Measurements from ENCODE around the gene EML3. TPM values are rescaled to one million over a fixed set of nuclear protein-coding genes. Genes with fewer than 3 reads are reported as not detected.

The EML3 gene
- total and polyA plus RNA-seq, 2 of the 8 experiments (the other 6 are each of a cell fraction or from before 2014, with no cell fraction given) = 19.2 to 29.9 TPM

DNA sequence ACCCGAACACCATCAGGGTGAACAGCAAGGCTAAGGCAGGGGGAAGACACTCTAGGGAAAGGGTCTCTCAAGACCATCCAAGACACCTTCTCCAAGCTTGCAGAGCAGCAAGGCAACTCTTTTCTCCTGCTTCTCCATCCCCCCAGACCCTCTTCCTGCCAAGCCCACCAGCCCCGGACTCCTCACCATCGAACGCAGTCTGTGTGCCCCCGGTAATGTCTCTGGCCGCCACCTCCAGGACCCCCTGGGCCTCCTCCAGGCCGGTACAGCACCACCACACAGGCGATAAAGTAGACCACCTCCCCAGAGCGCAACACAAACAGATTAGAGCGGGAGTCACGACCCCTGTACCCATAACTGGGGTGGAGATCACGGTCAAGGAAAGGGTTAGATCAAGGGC, 3.8 kb downstream of the EML3 start:
- Histone ChIP-seq H4K8ac (ENCODE audit: extremely low read depth, insufficient read depth, low read length) (no peak overlapping the region), H3K18ac (ENCODE audit: extremely low read depth, low read length) (no peak overlapping the region), H3K36me3 (ENCODE audit: control insufficient read depth in 2 of 4, insufficient read depth in 4 of 4, low read length in 3 of 4) (no peaks in the 10 kb centered on the region; a peak in 2 of 8 replicates), H4K20me1 (replicated peaks in 1 of 2; ENCODE audit: control insufficient read depth in 1 of 2, insufficient read depth in 2 of 2, low read length in 2 of 2) (peaks cover 0 to 2% of the 10 kb centered on the region in 2 experiments), H3K4me1 (replicated peaks in 1 of 4; ENCODE audit: control insufficient read depth in 3 of 4, insufficient read depth in 4 of 4, low read length in 3 of 4) (peaks cover 3 to 28% (median 15%) of the 10 kb centered on the region in 4 experiments), H2BK120ac (replicated peaks; ENCODE audit: low read depth, low read length) (no peak overlapping the region), H2AFZ (ENCODE audit: low read length) (no peak overlapping the region), H2BK5ac (ENCODE audit: low read depth, low read length) (no peak overlapping the region), H2BK20ac (ENCODE audit: low read length) (no peak overlapping the region), H3K27ac (ENCODE audit: low read depth, low read length) (no peak overlapping the region), H3K4me3 (ENCODE audit: extremely low read depth in 1 of 4, insufficient read depth in 2 of 4, low read depth in 3 of 4, low read length in 4 of 4) (no peak overlapping the region), H2AK5ac (ENCODE audit: low read depth, low read length) (peak overlapping the region; percentile 5; the same call in 1 of the 2 replicates), H3K56ac (replicated peaks; ENCODE audit: insufficient read length, low read depth, low read length) (no peak overlapping the region), H3K4me2 (ENCODE audit: insufficient read depth in 1 of 2, low read depth in 2 of 2, low read length in 2 of 2) (no peak overlapping the region), H4K5ac (ENCODE audit: insufficient read length, low read depth, low read length) (no peak overlapping the region), H3K9me3 (ENCODE audit: insufficient read depth in 2 of 2, low read depth in 1 of 2, low read length in 1 of 2) (no peaks in the 10 kb centered on the region), H3K79me1 (ENCODE audit: low read depth, low read length) (no peaks in the 10 kb centered on the region), H4K91ac (replicated peaks; ENCODE audit: insufficient read length, low read length) (no peak overlapping the region), H3K27me3 (replicated peaks in 1 of 4; ENCODE audit: control insufficient read depth in 3 of 4, extremely low read depth in 1 of 4, insufficient read depth in 3 of 4, low read length in 3 of 4) (peaks cover 0 to 5% (median 4%) of the 10 kb centered on the region in 4 experiments; a peak in 6 of 7 replicates), H3K4ac (replicated peaks; ENCODE audit: insufficient read length, low read depth, low read length) (no peak overlapping the region), H2BK15ac (ENCODE audit: low read length) (no peak overlapping the region), H3K79me2 (ENCODE audit: control insufficient read depth in 1 of 2, insufficient read depth in 2 of 2, low read length in 2 of 2) (no peaks in the 10 kb centered on the region), H3K14ac (ENCODE audit: insufficient read length) (no peak overlapping the region), H3K23ac (ENCODE audit: insufficient read length) (no peak overlapping the region), H3K23me2 (ENCODE audit: low read depth, low read length) (peaks cover 9% of the 10 kb centered on the region; the same call in 1 of the 2 replicates), H2BK12ac (ENCODE audit: low read depth, low read length) (no peak overlapping the region), H3K9ac (replicated peaks in 1 of 4; ENCODE audit: extremely low read depth in 1 of 4, low read depth in 3 of 4, low read length in 3 of 4) (no peak overlapping the region)
- no peak for FAIRE-seq
- WGBS, 2 experiments (ENCODE audit: extremely low coverage in 1 of 2, insufficient coverage in 1 of 2, insufficient read length in 1 of 2, insufficient replicate concordance in 2 of 2, low coverage in 1 of 2, low lambda C conversion rate in 2 of 2, missing lambda C conversion rate in 1 of 2) = 94% methylated on average over 12 of the region's 12 CpGs; no CpG with 5 or more reads in 1 of the 2 experiments
- POLR2A ChIA-PET (ENCODE audit: partially characterized antibody) = interaction anchor here (1.1 to 15.8 kb wide), 11 partner anchors 12 to 244 kb away, joined by 3 to 235 read pairs (median 5); partner anchors contain the start of genes B3GAT3, C11orf98, CSKMT and MTA2
- TF ChIP-seq, protein P1, sequence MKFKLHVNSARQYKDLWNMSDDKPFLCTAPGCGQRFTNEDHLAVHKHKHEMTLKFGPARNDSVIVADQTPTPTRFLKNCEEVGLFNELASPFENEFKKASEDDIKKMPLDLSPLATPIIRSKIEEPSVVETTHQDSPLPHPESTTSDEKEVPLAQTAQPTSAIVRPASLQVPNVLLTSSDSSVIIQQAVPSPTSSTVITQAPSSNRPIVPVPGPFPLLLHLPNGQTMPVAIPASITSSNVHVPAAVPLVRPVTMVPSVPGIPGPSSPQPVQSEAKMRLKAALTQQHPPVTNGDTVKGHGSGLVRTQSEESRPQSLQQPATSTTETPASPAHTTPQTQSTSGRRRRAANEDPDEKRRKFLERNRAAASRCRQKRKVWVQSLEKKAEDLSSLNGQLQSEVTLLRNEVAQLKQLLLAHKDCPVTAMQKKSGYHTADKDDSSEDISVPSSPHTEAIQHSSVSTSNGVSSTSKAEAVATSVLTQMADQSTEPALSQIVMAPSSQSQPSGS (IDR thresholded peaks at IDR 0.05; ENCODE audit: low read length) = no peak
- TF ChIP-seq NANOG (IDR thresholded peaks at IDR 0.05; ENCODE audit: insufficient read depth, low read depth, low read length, poor library complexity, severe bottlenecking) (no peak), SRF (IDR thresholded peaks at IDR 0.05; ENCODE audit: low read depth, low read length) (no peak), CHD1 (IDR thresholded peaks at IDR 0.05; ENCODE audit: low read depth, low read length) (no peak), EGR1 (IDR thresholded peaks at IDR 0.05; ENCODE audit: borderline replicate concordance, low read depth, low read length) (no peak), CBX8 (IDR thresholded peaks at IDR 0.05; ENCODE audit: borderline replicate concordance, low read depth, low read length) (no peak), CREB1 (IDR thresholded peaks at IDR 0.05) (no peak), SIX5 (IDR thresholded peaks at IDR 0.05; ENCODE audit: low read depth, low read length) (no peak), SP4 (IDR thresholded peaks at IDR 0.05; ENCODE audit: low read length) (no peak), PHF8 (conservative IDR thresholded peaks at IDR 0.05; ENCODE audit: low read depth, low read length) (no peak), ZNF274 (IDR thresholded peaks at IDR 0.05; ENCODE audit: borderline replicate concordance, extremely low read depth, low read length) (no peak), FOSL1 (IDR thresholded peaks at IDR 0.05; ENCODE audit: insufficient read depth, low read depth, low read length) (no peak)
- no peak for DNase-seq (ENCODE audit: low read depth in 1 of 2, low spot score in 2 of 2)
- CTCF ChIA-PET (ENCODE audit: partially characterized antibody) = interaction anchor here (1.2 to 10.2 kb wide), 3 partner anchors 12 to 57 kb away, joined by 5 to 97 read pairs (median 25); partner anchors contain the start of genes B3GAT3 and TUT1
